HG02840 (cell line): ENCODE results near the gene CAND2.
"Not testable (repeated sequence)": the region's sequence is repeated elsewhere in the genome, so short reads cannot be mapped to it uniquely, and the experiment has no call there.

ENCODE experiments used
- ATAC-seq: cut with Tn5 transposase; IDR thresholded peaks from one replicate; pipeline ENCODE4 v1.9.1; 2021; ENCODE audit warnings: mild to moderate bottlenecking, moderate library complexity, moderate number of reproducible peaks; ENCODE audit not compliant: unreplicated experiment, low FRiP score

The CAND2 gene

GRCh38 chr3:12845811-12846210, 49.3 kb downstream of the CAND2 start:
- no peak for ATAC-seq

- ATAC-seq, result no peak
These were observed 55.7 kb downstream of the CAND2 start for GRCh38 chr3:12852201-12852600.

- not testable (repeated sequence) for ATAC-seq
These were observed 57.4 kb downstream of the CAND2 start for GRCh38 chr3:12853847-12854246.

DNA sequence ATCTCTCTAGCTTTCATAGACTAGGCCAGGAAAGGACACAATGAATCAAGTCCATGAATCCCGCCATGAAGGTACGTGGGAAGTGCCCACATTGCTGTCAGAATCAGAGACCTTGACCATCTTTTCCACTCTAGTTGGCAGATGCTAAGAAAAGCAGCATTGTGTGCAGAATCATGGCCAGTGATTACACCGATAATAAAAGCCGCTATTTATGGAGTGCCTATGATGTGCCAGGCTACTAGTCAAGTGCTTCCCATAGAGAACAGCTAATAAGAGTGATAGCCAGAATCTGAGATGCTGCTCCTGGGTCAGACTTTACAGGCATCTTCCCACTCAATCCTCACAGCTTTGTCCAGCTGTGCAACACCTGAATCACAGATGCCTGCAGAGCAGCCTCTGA, 58.1 kb downstream of the CAND2 start:
- no peak for ATAC-seq

DNA sequence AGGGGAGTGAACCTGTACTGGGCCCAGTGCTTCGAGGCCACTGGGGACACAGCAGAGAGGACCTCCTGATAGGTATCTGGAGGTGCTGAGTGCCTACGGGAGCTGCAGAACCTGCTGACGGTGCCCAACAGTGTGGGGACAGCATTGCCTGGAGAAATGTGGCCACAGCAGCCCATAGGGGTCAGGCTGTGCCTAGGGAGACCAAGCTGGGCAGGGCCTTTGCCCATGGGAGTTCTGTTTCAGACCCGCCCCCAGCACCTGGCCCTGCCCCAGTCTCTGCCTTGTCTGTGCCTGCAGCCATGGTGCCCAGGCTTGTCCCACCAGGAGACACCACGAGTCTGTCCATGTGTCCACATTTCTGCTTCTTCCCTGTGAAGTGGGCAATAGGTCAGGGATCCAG, 60.1 kb downstream of the CAND2 start:
- no peak for ATAC-seq

DNA sequence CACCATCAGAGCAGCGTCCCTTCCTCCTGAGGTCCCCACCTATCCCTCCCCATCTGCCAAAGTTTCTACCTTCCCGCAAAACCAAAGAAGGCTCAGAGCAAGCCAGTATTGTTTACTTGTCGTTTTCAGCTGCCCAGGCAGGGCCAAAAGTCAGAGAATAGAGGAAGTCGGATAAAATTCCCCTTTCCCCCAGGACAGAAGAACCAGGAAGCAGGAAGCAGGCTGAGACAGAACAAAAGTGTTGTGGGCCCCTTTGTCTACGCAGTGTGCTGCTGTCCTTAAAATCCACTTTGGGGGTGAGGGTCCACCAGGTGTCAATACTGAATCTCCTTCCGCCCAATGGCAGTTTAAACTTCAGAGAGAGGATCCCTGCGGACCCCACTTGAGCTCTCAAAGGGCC, 63.4 kb downstream of the CAND2 start:
- ATAC-seq, result no peak

DNA sequence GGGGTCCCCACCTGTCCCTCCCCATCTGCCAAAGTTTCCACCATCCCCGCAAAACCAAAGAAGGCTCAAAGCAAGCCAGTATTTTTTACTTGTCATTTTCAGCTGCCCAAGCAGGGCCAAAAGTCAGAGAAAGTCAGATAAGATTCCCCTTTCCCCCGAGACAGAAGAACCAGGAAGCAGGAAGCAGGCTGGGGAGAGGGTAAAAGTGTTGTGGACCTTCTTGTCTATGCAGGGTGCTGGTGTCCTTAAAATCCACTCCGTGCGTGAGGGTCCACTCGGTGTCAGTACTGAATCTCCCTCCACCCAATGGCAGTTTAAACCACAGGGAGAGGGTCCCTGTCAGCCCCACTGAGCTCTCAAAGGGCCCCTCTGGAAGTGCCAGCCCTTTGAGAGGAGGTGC, 65.1 kb downstream of the CAND2 start:
- ATAC-seq, result no peak

GRCh38 chr3:12862387-12862786, 65.9 kb downstream of the CAND2 start:
- ATAC-seq, result no peak

- no peak for ATAC-seq
These were observed 68.8 kb downstream of the CAND2 start for GRCh38 chr3:12865271-12865670.

DNA sequence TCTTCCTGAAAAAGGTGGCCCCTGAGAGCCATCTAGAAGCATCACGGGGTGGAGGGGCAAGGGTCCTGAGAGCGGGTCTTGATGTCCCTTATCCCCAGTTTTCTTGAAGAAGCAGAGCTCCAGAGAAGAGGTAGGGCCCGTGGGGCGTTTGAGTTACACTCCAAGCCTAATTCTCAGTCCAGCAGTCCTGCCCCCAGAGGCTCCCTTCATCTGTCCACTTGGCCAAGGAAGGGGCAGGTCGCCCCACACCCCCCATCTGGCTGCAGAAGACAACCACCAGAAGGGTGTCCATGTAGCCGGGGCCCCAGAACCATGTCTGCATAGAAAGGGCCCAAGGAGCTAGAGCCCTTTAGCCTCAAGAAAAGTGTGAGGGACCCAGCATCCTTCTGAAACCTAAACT, 70.4 kb downstream of the CAND2 start:
- ATAC-seq, result no peak

DNA sequence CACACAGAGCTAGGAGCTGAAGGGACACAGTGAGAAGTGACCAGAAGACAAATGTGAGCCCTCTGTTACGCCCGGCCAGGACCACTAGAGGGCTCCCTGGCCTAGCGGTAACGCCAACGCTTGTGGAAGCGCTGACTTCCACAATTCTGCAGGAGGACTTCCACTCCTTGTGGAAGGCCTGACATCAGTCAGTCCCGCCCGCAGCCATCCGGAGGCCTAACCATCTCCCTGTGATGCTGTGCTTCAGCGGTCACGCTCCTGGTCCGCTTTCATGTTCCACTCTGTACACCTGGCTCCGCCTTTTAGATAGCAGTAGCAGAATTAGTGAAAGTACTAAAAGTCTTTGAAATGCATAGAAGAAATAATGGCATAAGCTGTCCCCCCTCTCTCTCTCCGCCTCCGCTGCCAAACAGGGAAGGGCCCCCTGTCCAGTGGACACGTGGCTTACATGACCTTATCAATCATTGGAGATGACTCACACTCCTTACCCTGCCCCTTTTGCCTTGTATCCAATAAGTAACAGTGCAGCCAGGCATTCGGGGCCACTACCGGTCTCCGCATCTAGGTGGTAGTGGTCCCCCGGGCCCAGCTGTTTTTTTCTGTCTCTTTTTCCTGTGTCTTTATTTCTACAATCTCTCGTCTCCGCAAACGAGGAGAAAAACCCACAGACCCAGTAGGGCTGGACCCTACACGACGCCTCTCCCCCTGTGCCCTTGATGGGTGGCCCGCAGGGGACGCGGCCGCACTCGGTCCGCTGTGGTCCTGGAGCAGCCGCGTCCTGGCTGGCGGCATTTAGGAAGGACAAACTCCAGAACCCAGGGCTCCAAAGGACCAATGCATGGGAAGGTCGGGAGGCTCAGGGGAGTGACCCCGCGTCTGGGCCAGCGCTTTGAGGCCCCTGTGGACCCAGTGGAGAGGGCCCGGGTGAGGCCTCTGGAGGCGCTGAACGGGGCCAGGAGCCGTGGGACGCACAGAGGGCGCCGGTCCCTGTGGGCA, 71.9 kb downstream of the CAND2 start:
- no peak for ATAC-seq

DNA sequence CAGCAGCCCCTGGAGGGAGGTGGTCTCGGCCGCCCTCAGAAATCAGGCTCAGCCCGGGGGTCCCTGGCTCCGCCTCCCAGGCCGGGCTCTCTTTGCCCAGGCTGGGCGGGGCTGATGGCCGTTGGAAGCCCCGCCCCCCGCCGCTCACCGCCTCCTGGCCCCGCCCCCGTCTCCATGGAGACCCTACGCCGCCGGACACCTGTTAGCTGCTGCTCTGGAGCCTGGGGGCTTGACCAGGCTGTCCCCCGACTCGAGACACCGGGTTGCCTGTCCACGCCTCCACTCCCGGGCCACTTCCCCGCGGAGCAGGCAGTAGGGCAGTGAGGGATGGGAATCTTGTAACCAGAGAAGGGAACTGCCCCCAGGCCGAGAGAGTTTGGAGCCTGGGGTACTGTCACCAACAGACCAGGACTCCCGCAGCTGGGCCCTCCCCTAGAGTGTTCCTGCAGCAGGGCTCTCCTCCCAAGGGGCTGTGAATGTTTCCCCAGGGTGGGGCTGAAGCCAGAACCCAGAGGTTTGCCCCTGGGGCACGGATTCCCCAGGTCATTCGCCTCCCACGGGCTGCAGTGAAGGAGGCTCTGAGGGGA, 72.6 kb downstream of the CAND2 start:
- no peak for ATAC-seq

DNA sequence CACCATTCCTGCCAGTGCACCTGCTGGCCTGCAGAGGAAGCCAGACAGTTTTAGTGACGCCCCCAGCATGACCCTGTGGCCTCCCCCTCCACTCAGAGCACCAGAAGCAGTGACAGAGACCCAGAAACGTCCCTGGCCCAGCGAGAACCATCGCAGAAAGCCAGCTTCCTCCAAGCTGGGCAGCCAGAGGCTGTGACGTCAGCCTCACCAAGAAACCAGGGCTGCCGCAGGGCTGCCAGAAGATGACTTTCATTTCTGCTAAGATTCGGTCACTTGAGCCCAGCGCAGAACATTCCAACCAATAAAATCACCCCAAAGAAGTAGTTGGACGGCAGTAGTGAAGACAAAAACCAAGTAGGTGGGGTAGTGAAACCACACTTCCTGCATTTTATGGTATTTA, 74.5 kb downstream of the CAND2 start:
- ATAC-seq, result no peak

DNA sequence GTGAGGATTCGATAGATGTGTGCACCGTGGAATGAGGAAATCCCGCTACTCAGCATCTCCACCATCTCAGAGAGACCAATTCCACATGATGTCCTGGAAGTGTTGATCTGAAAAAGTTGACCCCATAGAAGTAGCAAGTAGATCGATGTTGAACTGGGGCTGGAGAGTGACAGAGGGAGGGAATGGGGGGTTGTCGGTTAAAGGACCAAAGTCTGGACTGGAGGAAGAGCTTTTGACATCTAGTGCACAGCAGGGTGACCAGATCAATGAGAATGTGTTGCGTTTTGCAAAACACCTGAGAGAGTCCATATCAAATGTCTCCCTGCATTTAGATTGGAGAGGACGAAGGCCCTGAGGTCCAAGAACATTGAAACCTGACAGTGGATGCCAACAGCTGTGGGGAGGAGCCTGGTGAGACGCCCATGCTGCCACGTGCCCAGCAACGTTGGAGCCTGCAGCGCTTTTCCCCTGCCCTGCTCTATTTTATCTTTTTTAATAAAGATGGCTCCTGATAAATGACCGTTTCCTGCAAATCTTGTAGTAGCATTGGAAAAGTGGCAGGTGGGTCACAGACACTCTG, 75.0 kb downstream of the CAND2 start:
- ATAC-seq, result no peak

DNA sequence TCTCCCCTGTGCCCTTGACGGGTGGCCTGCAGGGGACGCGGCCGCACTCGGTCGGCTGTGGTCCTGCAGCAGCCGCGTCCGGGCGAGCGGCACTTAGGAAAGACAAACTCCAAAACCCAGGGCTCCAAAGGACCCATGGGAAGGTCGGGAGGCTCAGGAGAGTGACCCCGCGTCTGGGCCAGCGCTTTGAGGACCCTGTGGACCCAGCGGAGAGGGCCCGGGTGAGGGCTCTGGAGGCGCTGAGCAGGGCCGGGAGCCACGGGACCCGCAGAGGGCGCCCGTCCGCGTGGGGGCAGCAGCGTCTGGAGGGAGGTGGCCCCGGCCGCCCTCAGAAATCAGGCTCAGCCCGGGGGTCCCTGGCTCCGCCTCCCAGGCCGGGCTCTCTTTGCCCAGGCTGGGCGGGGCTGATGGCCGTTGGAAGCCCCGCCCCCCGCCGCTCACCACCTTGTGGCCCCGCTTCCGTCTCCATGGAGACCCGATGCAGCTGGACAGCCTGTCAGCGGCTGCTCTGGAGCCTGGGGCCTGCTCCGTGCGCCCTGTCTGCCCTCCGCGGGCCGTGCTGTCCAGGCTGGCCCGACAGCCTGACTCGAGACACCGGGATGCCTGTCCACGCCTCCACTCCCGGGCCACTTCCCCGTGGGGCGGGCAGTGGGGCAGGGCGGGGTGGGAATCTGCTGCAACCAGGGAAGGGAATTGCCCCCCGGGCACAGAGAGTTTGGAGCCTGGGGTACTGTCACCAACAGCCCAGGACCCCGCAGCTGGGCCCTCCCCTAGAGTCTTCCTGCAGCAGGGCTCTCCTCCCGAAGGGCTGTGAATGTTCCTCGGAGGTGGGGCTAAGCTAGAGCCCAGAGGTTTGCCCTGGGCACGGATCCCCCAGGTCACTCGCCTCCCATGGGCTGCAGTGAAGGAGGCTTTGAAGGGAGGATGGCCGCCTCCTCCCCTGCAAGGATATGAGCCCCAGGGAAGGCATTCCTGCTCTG, 79.7 kb downstream of the CAND2 start:
- ATAC-seq, result no peak

DNA sequence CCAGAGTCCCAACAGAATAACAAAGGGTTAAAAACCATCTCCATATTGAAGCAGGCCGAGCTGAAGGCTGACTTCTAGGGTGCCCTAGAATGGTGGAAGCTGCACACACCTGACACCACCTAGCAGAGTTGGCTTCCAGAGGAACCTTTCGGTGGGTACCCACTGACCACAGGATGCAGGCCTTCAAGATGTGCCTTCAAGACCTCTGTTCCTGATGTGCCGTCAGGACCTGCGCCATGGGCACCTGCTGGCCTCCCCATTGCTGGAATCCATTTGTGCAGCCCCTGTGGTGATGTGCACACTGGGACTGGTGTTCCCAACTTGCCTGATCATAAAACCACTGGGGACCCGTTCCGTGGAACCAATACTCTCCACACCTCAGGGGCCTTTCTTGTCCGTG, 80.6 kb downstream of the CAND2 start:
- ATAC-seq, result no peak

DNA sequence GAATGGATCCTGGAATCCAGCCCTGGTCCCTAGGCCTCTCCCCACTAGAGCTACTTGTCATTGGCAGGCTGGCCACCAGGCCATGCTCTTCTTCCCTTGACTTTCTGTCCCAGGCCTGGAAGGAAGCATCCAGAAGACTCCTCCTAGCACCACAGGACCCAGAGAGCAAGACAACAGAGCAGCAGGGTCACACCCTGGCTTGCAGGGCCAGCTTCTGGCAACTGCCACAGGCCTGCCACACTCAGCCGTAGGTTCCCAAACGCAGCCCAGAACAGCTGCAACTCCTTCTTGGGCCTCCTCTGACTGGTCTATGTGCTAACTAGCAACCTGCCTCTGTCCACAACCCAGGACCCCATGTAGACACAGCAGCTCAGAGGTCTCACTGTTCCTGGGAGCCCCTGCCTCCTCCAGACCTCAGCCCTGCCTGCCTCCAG, 81.7 kb downstream of the CAND2 start:
- ATAC-seq, result no peak

DNA sequence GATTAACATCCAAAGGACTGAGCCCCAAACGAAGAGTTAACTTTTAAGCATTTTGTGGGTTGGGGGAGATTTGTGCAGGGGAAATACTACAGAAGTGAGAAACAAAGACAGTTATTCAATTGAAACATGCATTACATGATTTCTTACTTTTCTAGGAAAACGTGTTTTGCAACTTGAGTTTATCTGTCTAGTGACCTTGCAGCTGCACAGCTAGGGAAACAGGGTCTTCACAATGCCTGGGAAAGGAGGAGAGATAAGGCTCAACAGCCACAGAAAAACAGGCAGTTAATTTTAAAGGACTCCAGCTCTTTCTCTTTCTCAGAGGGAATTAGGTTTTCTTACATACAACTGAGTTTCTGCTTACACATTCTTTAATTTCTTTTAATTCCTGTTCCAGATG, 82.3 kb downstream of the CAND2 start:
- not testable (repeated sequence) for ATAC-seq

GRCh38 chr3:12879191-12879815, 82.8 kb downstream of the CAND2 start:
- ATAC-seq, result no peak

DNA sequence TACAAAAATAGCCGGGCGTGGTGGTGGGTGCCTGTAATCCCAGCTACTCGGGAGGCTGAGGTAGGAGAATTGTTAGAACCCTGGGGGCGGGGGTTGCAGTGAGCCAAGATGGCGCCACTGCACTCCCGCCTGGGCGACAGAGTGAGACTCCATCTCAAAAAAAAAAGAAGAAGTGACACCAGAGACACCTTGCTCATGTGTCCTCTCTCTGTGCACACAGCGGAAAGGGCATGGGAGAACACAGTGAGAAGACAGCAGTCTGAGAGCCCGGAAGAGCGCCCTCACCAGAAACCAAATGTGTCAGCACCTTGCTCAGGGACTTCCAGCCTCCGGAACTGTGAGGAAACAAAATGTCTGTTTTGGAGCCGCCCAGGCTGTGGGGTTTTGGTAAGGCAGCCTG, 85.4 kb downstream of the CAND2 start:
- ATAC-seq, result not testable (repeated sequence)
